ENCODE measurements around the gene PILRA.
"Not testable (repeated sequence)": the region's sequence is repeated elsewhere in the genome, so short reads cannot be mapped to it uniquely, and the experiment has no call there.

Gene PILRA

DNA sequence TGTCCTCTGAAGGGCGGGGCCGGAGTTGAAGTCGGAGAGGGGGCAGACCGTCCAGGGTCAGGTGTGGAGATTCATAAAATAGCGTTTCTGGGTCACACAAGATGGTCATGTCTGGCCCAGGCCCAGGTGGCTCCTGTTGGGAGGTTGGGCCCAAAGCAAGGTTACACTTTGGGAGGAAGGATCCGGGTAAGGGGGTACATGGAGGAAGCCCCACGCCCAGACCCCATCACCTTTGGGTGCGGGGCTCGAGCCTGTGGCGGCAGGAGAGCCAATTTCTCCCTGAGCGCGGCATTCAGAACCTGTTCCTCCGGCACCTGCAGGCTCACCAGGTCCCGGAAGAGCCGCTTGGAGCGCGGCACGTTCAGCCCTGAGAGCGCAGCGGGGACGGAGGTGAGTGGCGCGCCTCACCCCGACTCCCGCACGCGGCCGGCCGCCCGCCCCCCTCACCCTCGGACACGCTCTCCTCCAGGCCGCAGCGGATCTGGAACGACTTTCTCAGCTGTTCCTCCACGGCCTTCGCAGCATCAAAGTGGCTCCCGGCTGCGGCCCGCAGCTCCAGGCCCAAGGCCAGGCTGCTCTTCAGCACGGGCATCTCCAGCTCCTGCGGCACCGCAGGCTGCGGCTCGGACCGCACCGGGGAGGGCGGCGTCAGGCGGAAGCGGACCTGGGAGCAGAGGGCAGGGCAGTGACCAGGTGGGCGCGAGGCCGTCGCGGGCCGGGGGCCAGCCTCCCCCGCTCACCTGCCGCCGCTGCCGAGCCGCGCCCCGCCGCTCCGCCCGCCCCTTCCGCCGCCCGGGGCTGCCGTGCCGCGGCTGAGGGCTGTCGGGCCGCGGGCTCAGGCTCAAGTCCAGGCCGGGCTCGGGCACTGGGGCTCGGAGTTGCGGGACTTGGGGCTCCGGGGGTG is 62.4 kb downstream of the PILRA start:
- peak; percentile 72 for DNase-seq

DNA sequence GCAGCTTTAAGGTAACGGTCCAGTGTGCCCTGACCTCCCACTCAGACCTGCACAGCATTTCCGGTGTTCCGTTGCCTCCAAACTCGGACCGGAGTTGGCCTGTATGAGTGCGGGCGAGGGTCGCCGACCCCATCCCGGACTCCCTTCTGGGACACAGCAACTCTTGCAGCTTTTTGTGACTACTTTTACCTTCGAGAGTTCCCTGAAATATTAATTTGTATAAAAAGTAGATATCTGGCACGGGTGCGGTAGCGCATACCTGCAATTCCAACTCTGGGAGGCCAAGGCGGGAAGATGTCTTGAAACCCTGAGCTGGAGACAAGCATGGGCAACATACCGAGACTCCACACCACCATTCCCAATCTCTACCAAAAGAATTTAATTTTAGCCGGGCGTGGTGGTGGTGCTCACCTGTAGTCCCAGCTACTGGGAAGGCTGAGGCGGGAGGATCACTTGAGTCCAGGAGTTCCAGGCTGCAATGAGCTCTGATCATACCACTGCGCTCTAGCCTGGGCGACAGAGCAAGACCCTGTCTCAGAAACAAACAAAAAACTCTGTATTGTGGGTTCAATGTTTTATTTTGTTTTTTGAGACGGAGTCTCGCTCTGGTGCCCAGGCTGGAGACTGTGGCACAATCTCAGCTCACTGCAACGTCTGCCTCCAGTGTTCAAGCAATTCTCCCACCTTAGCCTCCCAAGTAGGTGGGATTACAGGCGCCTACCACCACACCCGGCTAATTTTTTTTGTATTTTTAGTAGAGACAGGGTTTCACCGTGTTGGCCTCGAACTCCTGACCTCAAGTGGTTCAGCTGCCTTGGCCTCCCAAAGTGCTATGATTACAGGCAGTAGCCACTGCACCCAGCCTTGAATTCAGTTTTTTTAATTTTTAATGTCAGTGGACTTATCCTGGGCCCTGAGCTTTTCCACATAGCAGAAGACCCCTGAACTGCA is 64.1 kb downstream of the PILRA start:
- no peak for DNase-seq

DNA sequence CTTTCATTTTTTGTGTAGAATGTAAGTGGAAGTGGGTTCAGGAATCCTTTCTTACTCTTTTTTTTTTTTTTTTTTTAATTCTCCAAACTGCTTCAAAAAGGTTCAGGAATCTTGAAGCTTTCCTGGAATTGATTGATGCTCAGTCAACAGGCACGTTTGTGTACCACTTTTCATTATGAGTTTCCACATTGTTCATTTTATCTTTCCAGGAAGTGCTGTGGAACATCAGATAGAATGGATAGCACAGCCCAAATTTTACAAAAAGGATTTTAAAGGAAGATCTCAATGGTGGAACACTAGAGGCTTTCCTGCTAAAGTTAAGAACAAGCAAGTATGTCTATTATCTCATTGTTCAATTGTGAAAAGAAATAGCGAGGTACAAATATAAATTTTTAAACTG is 64.9 kb downstream of the PILRA start:
- no peak for DNase-seq

DNA sequence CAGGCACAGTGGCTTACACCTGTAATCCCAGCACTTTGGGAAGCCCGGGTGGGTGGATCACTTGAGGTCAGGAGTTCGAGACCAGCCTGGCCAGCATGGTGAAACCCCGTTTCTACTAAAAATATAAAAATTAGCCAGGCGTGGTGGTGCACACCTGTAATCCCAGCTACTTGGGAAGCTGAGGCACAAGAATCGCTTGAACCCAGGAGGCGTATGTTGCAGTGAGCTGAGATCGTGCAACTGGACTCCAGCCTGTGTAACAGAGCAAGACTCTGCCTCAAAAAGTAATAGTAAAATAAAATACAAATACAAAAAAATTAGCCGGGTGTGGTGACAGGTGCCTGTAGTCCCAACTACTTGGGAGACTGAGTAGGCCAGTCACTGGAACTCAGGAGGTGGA is 65.4 kb downstream of the PILRA start:
- DNase-seq = not testable (repeated sequence)

DNA sequence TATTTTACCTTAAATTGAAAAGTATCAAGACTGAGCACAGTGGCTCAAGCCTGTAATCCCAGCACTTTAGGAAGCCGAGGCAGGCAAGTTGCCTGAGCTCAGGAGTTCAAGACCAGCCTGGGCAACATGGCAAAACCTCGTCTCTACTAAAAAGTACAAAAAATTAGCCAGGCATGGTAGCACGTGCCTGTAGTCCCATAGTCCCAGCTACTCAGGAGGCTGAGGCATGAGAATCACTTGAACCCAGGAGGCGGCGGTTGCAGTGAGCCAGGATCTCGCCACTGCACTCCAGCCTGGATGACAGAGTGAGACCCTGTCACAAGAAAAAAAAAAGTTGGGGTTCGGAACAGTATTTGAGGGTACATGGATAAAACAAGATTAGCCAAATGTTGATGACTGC is 66.0 kb downstream of the PILRA start:
- DNase-seq = not testable (repeated sequence)

DNA sequence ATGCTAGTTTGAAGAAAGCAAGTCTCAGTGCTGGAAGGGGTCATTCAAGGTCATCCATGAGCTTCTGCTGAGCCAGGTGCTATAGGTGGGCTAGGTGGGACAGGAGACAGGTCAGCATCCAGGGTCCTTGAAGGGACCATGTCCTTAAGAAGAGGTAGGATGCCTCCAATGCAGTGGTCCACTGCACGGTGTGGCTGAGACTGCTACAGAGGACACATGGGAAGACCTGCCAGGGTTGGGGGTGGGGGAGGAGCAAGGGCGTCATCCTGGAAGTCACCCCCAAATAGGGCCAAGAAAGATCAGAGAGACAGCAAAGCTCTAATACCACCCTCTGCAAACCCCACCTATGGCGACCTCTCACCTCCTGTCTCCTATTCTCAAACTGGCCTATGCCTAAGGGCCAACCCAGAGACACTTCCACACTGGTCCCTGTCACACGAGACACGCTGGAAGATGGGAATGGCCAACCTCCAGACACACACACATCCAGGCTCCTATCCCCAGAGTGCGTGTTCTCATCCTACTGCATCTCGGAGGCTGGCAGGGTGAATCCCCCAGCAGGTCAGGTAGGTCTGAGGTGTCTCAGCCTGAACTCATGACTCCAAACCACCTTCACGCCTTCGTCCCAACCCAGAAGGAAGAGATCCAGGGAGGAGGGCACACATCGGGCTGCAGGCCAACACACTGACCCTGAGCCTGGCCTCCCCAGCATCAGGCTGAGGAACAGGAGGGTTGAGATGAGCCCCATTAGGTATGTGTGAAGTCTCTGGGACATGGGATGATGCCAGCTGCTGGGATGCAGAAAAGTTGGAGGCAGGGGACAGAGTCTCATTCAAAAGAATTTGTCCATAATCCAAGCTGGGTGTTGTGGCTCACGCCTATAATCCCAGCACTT is 68.6 kb downstream of the PILRA start:
- DNase-seq = no peak

DNA sequence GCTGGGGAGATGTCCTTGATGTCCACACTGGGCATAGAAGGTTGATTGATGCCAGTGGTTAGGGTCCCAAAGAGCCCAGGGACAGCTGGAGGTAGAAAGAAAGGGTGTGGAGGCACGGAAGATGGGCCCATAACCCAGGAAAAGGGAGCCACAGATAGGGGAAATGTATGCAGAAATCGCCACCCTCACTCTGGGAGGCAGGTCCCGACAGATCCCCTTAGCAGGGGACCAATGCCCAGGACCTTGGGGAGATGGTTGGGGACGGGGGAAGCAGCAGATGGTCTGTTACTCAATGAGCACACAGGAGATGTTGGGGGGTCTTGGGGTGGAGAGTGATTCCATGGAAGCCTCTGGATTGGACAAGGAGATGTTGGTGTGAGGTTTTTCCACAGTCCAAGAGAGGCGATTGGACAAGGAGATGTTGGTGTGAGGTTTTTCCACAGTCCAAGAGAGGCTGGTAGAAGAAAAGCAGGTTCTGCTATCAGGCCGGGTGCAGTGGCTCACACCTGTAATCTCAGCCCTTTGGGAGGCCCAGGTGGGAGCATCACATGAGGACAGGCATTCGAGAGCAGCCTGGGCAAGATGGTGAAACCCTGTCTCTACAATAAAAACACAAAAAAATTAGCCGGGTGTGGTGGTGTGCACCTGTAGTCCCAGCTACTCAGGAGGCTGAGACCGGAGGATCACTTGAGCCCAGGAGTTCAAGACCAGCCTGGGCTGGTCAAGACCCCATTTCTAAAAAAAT is 70.0 kb downstream of the PILRA start:
- DNase-seq = no peak

DNA sequence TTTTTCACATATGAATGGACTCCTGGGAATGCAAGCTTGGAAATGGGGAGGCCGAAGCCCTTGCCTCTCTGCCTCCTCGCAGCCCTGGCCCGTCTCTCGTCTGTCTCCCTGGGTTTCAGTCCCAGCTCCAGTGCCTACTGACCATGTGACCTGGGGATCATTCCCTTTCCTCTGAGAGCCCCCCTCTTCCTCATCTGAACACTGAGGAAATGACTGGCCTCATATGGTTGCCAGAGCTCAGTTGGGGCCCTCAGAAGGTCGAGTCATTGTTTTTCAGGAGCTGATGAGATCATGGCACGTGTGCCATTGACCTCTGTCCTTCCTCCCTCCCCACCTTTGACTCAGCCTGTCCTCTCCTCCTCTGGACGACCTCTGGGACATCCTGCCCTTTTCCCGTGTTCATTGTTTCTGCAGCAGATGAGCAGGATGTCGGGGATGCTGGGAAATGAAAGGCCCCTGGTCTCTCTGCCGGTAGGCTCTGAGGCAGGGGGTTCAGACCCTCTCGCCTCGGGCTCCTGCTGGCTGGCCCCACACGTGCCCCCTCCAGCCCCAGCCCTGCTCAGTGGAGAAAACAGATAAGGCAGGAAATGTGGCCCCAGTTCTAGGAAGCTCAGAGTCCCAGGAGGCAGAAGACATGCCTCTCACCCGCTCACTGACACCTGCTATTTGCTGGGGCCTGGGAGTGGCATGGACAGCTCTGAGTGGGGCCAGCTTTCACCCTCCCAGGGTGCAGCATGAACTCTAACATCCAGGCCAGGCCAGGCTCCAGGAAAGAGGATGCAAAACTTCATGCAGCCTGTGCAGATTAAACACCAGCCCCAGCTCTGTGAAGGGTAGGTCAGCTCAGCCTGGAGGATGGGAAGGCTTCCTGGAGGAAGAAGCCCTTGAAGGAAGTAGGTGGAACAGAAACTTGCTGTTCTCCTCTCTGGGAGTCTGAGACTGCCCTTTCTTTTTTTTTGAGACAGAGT is 71.3 kb downstream of the PILRA start:
- DNase-seq = peak; percentile 84

DNA sequence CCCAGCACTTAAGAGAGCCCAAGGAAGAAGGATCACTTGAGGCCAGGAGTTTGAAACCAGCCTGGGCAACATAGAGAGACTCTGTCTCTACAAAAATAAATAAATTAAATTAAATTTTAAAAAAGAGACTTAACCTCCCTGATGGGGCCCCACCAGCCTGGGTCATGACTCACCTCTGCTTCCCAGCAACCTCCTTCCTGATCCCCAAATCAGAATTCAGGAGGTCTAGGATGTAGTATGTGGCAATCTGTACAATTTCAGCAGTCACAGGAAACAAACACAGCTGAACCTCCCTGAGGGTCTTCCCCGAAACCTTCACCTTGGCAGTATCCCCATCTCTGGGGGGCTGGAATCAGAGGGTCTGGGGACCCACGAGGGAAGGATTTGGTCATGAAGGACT is 72.8 kb downstream of the PILRA start:
- no peak for DNase-seq

DNA sequence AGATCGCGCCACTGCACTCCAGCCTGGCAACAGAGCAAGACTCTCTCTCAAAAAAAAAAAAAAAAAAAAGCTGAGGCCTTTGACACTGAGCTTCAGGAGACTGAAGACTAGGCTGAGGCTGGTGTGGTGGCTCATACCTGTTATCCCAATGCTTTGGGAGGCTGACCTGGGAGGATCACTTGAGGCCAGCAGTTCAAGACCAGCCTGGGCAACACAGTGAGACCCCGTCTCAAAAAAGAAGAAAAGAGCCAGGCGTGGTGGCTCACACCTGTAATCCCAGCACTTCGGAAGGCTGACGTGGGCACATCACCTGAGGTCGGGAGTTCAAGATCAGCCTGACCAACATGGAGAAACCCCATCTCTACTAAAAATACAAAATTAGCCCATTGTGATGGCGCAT is 74.1 kb downstream of the PILRA start:
- not testable (repeated sequence) for DNase-seq

DNA sequence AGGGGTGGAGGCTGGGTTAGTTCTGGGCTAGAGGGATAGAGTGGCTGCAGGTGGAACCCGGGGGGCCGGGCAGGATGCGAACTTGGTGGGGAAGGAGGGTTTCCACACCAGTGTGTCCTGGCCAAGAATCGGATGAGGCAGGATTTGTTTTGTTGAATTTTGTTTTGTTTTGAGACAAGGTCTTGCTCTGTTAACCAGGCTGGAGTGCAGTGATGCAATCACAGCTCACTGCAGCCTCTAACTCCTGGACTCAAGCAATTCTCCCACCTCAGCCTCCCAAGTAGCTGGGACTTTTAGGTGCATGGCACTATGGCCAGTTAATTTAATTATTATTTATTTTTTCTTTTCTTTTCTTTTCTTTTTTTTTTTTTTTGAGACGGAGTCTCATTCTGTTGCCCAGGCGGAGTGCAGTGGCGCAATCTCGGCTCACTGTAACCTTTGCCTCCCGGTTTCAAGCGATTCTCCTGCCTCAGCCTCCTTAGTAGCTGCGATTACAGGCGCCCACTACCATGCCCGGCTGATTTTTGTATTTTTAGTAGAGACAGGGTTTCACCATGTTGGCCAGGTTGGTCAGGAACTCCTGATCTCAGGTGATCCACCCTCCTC is 76.0 kb downstream of the PILRA start:
- DNase-seq = no peak
